ENCODE data around the gene RBM33.

Gene RBM33

GRCh38 chr7:155699180-155699579 lies 54.7 kb downstream of the RBM33 start:
- DNase-seq, result no peak

- no peak for DNase-seq
These were observed 56.4 kb downstream of the RBM33 start for GRCh38 chr7:155700847-155701246.

GRCh38 chr7:155701972-155702544 lies 57.6 kb downstream of the RBM33 start:
- DNase-seq, result no peak

- DNase-seq, result no peak
These were observed 58.2 kb downstream of the RBM33 start for GRCh38 chr7:155702616-155703015.

GRCh38 chr7:155705623-155706360 lies 61.3 kb downstream of the RBM33 start:
- no peak for DNase-seq

GRCh38 chr7:155706376-155706775 lies 61.9 kb downstream of the RBM33 start:
- DNase-seq, result no peak

GRCh38 chr7:155709453-155709852 lies 65.0 kb downstream of the RBM33 start:
- no peak for DNase-seq

GRCh38 chr7:155710031-155710430 lies 65.6 kb downstream of the RBM33 start:
- DNase-seq, result no peak

- DNase-seq, result no peak
These were observed 66.1 kb downstream of the RBM33 start for GRCh38 chr7:155710530-155710929.

- no peak for DNase-seq
These were observed 66.6 kb downstream of the RBM33 start for GRCh38 chr7:155711081-155711480.

GRCh38 chr7:155713384-155713783 lies 68.9 kb downstream of the RBM33 start:
- DNase-seq, result no peak

GRCh38 chr7:155714702-155715101 lies 70.2 kb downstream of the RBM33 start:
- DNase-seq, result no peak

- DNase-seq, result no peak
These were observed 70.8 kb downstream of the RBM33 start for GRCh38 chr7:155715111-155715805.

- DNase-seq, result no peak
These were observed 72.7 kb downstream of the RBM33 start for GRCh38 chr7:155717010-155717744.

GRCh38 chr7:155721056-155721455 lies 76.6 kb downstream of the RBM33 start:
- DNase-seq, result no peak

GRCh38 chr7:155722118-155722517 lies 77.7 kb downstream of the RBM33 start:
- no peak for DNase-seq

- DNase-seq, result no peak
These were observed 78.5 kb downstream of the RBM33 start for GRCh38 chr7:155722936-155723335.

- DNase-seq, result no peak
These were observed 80.0 kb downstream of the RBM33 start for GRCh38 chr7:155724327-155725005.

GRCh38 chr7:155725006-155725355 lies 80.5 kb downstream of the RBM33 start:
- no peak for DNase-seq

GRCh38 chr7:155727616-155728015 lies 83.2 kb downstream of the RBM33 start:
- DNase-seq, result no peak

- DNase-seq, result no peak
These were observed 83.7 kb downstream of the RBM33 start for GRCh38 chr7:155728116-155728515.

GRCh38 chr7:155729847-155730246 lies 85.4 kb downstream of the RBM33 start:
- DNase-seq, result no peak

- no peak for DNase-seq
These were observed 86.9 kb downstream of the RBM33 start for GRCh38 chr7:155731380-155731779.
